A549 (cell line): ENCODE results near the gene CCDC54. TPM values are rescaled to one million over a fixed set of nuclear protein-coding genes. Genes with fewer than 3 reads are reported as not detected.

ENCODE experiments used
- ATAC-seq, 2 experiments: fragments of 200-7000 bp in 1 of 2; fragments of >200 bp in 1 of 2; cut with Nextera tagmentation in 1 of 2; cut with Tn5 transposase in 1 of 2; 3 replicates each; pipeline versions ENCODE4 v1.8.0 to v1.9.1; 2018 to 2020; ENCODE audit warnings: mild to moderate bottlenecking in 1 of 2, moderate library complexity in 1 of 2
- CTCF ChIA-PET: fragments of 300-600 bp; sonication (Branson Sonifier 250); formaldehyde crosslinking; extraction: SDS; loops from one replicate; lab custom pipeline; 2021; ENCODE audit warnings: antibody characterized with exemption, inconsistent platforms; lab: Yijun Ruan, JAX
- POLR2A ChIA-PET: fragments of 350-600 bp; formaldehyde crosslinking; extraction: SDS; loops from one replicate; lab custom pipeline; 2021; ENCODE audit warnings: antibody characterized with exemption, inconsistent platforms; lab: Yijun Ruan, JAX
- DNase-seq, 2 experiments: peaks; one replicate each; pipeline versions ENCODE4 v3.0.0 to v3.0.0-alpha.2; 2011 to 2016; ENCODE audit warnings: low read depth in 1 of 2, low spot score in 1 of 2
- FAIRE-seq: peaks from 2 replicates; lab custom pipeline; 2011; peaks lifted over from hg19 to GRCh38; lab: Jason Lieb, UNC
- H3K27ac ChIP-seq, 2 experiments: fragments of >200 bp; sonication (Bioruptor Twin); formaldehyde crosslinking; 3 replicates each; pipeline ENCODE4 v1.5.1; 2016 to 2017
- H3K4me1 ChIP-seq: fragments of >200 bp; sonication (Bioruptor Twin); formaldehyde crosslinking; 3 replicates; pipeline ENCODE4 v1.6.1; 2016
- H3K4me2 ChIP-seq: fragments of >200 bp; sonication (Bioruptor Twin); formaldehyde crosslinking; 3 replicates; pipeline ENCODE4 v1.6.1; 2016
- H3K4me3 ChIP-seq: fragments of >200 bp; sonication (Bioruptor Twin); formaldehyde crosslinking; 3 replicates; pipeline ENCODE4 v1.5.1; 2016
- H3K9me3 ChIP-seq: fragments of >200 bp; sonication (Bioruptor Twin); formaldehyde crosslinking; 3 replicates; pipeline ENCODE4 v1.6.1; 2016
- BHLHE40 ChIP-seq: IDR thresholded peaks from 2 replicates; pipeline ENCODE4 v1.6.1; 2012; ENCODE audit warnings: low read depth, low read length, inconsistent platforms
- CBX2 ChIP-seq: fragments of 200-600 bp; sonication (generic); IDR thresholded peaks from 2 replicates; pipeline ENCODE4 v1.6.1; 2016; ENCODE audit warnings: low read depth, mild to moderate bottlenecking, borderline replicate concordance
- CHD2 ChIP-seq: fragments of 150-350 bp; IDR thresholded peaks from 2 replicates; pipeline ENCODE4 v1.6.1; 2014; ENCODE audit warnings: low read length; ENCODE audit not compliant: partially characterized antibody
- ESRRA ChIP-seq: fragments of 150-350 bp; IDR thresholded peaks from 2 replicates; pipeline ENCODE4 v1.6.1; 2014; ENCODE audit warnings: mild to moderate bottlenecking, low read length, borderline replicate concordance
- FOSB ChIP-seq: fragments of 250-450 bp; sonication (Bioruptor Pico); IDR thresholded peaks from 2 replicates; pipeline ENCODE4 v1.5.0; 2020; ENCODE audit warnings: mild to moderate bottlenecking, moderate library complexity
- HDAC2 ChIP-seq: fragments of 200-600 bp; sonication (generic); IDR thresholded peaks from 2 replicates; pipeline ENCODE4 v1.6.1; 2016
- KDM5A ChIP-seq: fragments of 200-600 bp; sonication (generic); IDR thresholded peaks from 2 replicates; pipeline ENCODE4 v1.6.1; 2016; ENCODE audit warnings: antibody characterized with exemption, mild to moderate bottlenecking
- MYC ChIP-seq: IDR thresholded peaks from 2 replicates; pipeline ENCODE4 v1.6.1; 2012; ENCODE audit warnings: mild to moderate bottlenecking, inconsistent platforms, low read length, improper control_type of control experiment, borderline replicate concordance
- NFE2L2 ChIP-seq: fragments of 150-350 bp; conservative IDR thresholded peaks from 2 replicates; pipeline ENCODE4 v1.6.1; 2014; ENCODE audit warnings: low read length
- RAD21 ChIP-seq, 2 experiments: fragments of >200 bp in 1 of 2; sonication (Bioruptor Twin) in 1 of 2; formaldehyde crosslinking in 1 of 2; IDR thresholded peaks in 1 of 2; conservative IDR thresholded peaks in 1 of 2; 2 replicates in 1 of 2; 3 replicates in 1 of 2; pipeline ENCODE4 v1.6.1; 2012 to 2018; ENCODE audit warnings: inconsistent platforms in 1 of 2
- RFX5 ChIP-seq: fragments of 450-650 bp; IDR thresholded peaks from 2 replicates; pipeline ENCODE4 v1.7.1; 2014; ENCODE audit warnings: antibody characterized with exemption, mild to moderate bottlenecking, moderate library complexity
- SMC3 ChIP-seq: fragments of >200 bp; sonication (Bioruptor Twin); formaldehyde crosslinking; IDR thresholded peaks from 3 replicates; pipeline ENCODE4 v1.6.1; 2018; ENCODE audit warnings: inconsistent platforms
- TP53 ChIP-seq: fragments of 250-450 bp; sonication (Bioruptor Pico); IDR thresholded peaks from 2 replicates; pipeline ENCODE4 v1.5.0; 2021; ENCODE audit warnings: mild to moderate bottlenecking, moderate library complexity
- ZC3H11A ChIP-seq: fragments of 450-650 bp; IDR thresholded peaks from 2 replicates; pipeline ENCODE4 v1.6.1; 2014; ENCODE audit warnings: antibody characterized with exemption, mild to moderate bottlenecking
- ZNF302 ChIP-seq: fragments of 250-450 bp; sonication (Bioruptor Pico); IDR thresholded peaks from 2 replicates; pipeline ENCODE4 v1.9.0; 2021; ENCODE audit warnings: inconsistent platforms, mild to moderate bottlenecking, moderate library complexity
- WGBS: methylation state at CpG from one replicate; pipeline ENCODE4 v1.1.6; 2017; ENCODE audit errors: missing lambda C conversion rate; 5-methylcytosine and 5-hydroxymethylcytosine counted together
- polyA minus RNA-seq: library from RNA; depleted of rRNA, polyadenylated mRNA; stranded (reverse); fragments of >200 nt; gene quantifications from 2 replicates; pipeline ENCODE4 v1.2.3, GENCODE V29; 2011; rRNA and poly(A)+ RNA removed
- polyA plus RNA-seq, 4 experiments: library from polyadenylated mRNA; depleted of rRNA in 3 of 4; stranded (reverse); fragments of >200 nt; fragmentation: RNase III in 1 of 4; extraction: RNeasy Plus Mini Kit Qiagen cat#74134 plus additional on column Dnase treatment in 1 of 4; gene quantifications; 2 replicates in 3 of 4; 3 replicates in 1 of 4; pipeline ENCODE4 v1.2.3, GENCODE V29; 2011 to 2017
- TF ChIP-seq, protein P1 (sequence below): IDR thresholded peaks from 2 replicates; pipeline ENCODE4 v1.6.1; 2012
- TF ChIP-seq, protein P2 (sequence below): IDR thresholded peaks from 2 replicates; pipeline ENCODE4 v1.6.1; 2012; ENCODE audit warnings: low read depth, borderline replicate concordance
- TF ChIP-seq, protein P3 (sequence below): fragments of 250-450 bp; sonication (Bioruptor Pico); IDR thresholded peaks from 2 replicates; pipeline ENCODE4 v1.5.0; 2021; ENCODE audit warnings: mild to moderate bottlenecking, moderate library complexity, borderline replicate concordance
- TF ChIP-seq, protein P4 (sequence below): fragments of >200 bp; sonication (Bioruptor Twin); formaldehyde crosslinking; IDR thresholded peaks from 2 replicates; pipeline ENCODE4 v1.6.1; 2016
- TF ChIP-seq, protein P5 (sequence below): fragments of 200-600 bp; sonication (generic); IDR thresholded peaks from 2 replicates; pipeline ENCODE4 v1.6.1; 2016; ENCODE audit warnings: antibody characterized with exemption, mild to moderate bottlenecking, moderate library complexity
- TF ChIP-seq, protein P6 (sequence below): fragments of 250-450 bp; sonication (Bioruptor Pico); IDR thresholded peaks from 2 replicates; pipeline ENCODE4 v1.5.0; 2020; ENCODE audit warnings: low read depth, mild to moderate bottlenecking, moderate library complexity

CCDC54 gene
- polyA plus RNA-seq (2011; rRNA removed) (not detected in 2 replicates), polyA plus RNA-seq (2017; fragmentation: RNase III; extraction: RNeasy Plus Mini Kit Qiagen cat#74134 plus additional on column Dnase treatment) (not detected in 3 replicates), polyA minus RNA-seq (not detected in 2 replicates)
- polyA plus RNA-seq (2012; cell fraction: cytosol; rRNA removed): not detected in 2 replicates
- polyA plus RNA-seq (2012; cell fraction: nucleus; rRNA removed): not detected in 2 replicates

DNA sequence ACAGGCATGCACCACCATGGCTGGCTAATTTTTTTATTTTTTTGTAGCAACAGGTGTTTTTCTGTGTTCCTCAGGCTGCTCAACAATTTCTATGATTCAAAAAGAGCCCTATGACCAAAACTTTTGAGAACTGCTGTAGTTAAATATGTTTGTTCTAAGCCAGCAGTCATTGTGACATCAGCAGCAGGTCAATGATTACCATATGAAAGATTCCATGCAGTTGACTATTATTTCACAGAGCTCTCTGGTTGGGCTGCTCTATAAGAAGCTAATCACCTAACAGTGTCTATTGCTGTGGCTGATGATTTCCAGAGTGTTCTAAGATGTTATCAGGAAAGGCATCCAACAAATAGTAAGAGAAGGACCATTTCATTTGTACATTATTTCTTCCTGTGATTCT is at the start of gene CCDC54:
CCDC54 (plus strand) TSS at position 289 of the 400 bp plus-strand sequence. CDS start 149 bp downstream, outside the sequence.
- Histone ChIP-seq H3K4me2 (no peak within 1 kb of the TSS), H3K4me1 (no peaks in the 10 kb centered on the region), H3K27ac (no peak within 1 kb of the TSS), H3K4me3 (no peak within 1 kb of the TSS), H3K9me3 (no peaks in the 10 kb centered on the region)
- no peak for TF ChIP-seq HDAC2
- TF ChIP-seq, protein P1, sequence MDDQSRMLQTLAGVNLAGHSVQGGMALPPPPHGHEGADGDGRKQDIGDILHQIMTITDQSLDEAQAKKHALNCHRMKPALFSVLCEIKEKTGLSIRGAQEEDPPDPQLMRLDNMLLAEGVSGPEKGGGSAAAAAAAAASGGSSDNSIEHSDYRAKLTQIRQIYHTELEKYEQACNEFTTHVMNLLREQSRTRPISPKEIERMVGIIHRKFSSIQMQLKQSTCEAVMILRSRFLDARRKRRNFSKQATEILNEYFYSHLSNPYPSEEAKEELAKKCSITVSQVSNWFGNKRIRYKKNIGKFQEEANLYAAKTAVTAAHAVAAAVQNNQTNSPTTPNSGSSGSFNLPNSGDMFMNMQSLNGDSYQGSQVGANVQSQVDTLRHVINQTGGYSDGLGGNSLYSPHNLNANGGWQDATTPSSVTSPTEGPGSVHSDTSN: no peak
- no peak for TF ChIP-seq FOSB (CRISPR knock-in tag)
- no peak for TF ChIP-seq CBX2
- TF ChIP-seq, protein P2, sequence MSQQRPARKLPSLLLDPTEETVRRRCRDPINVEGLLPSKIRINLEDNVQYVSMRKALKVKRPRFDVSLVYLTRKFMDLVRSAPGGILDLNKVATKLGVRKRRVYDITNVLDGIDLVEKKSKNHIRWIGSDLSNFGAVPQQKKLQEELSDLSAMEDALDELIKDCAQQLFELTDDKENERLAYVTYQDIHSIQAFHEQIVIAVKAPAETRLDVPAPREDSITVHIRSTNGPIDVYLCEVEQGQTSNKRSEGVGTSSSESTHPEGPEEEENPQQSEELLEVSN: no peak
- TF ChIP-seq RFX5: no peak
- no peak for TF ChIP-seq NFE2L2
- TF ChIP-seq KDM5A: no peak
- TF ChIP-seq, protein P3, sequence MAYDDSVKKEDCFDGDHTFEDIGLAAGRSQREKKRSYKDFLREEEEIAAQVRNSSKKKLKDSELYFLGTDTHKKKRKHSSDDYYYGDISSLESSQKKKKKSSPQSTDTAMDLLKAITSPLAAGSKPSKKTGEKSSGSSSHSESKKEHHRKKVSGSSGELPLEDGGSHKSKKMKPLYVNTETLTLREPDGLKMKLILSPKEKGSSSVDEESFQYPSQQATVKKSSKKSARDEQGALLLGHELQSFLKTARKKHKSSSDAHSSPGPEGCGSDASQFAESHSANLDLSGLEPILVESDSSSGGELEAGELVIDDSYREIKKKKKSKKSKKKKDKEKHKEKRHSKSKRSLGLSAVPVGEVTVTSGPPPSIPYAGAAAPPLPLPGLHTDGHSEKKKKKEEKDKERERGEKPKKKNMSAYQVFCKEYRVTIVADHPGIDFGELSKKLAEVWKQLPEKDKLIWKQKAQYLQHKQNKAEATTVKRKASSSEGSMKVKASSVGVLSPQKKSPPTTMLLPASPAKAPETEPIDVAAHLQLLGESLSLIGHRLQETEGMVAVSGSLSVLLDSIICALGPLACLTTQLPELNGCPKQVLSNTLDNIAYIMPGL (CRISPR knock-in tag): no peak
- no peak for TF ChIP-seq ZC3H11A
- ChIA-PET POLR2A (no interaction called here), CTCF (no interaction called here)
- no peak for ATAC-seq
- peak in 1 of 2 experiments; percentile 9 for DNase-seq
- FAIRE-seq: no peak

DNA sequence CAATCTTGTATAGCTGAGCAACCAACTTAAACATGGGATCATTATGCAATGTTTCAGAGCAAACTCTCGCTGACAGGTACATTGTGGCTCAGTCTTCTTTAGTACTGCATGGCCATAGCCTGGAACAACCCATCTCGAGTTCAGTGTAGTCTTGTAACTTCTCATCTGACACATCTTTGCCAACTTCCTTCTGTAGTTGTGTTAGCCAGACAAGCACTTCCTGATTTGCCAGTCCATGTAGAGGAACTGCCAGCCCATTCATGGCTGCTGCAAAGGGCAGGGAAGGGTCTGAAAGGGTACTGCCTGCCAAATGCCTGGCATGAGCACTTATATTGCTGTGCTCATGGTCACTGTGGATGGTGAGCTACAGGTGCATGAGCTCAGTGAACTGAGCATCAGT is 49.2 kb upstream of the CCDC54 start:
- no peak overlapping the region for H3K4me2 ChIP-seq
- no peaks in the 10 kb centered on the region for H3K9me3 ChIP-seq
- DNase-seq (no peak), FAIRE-seq (no peak)
- CTCF ChIA-PET: no interaction called here
- no peak overlapping the region for H3K4me3 ChIP-seq
- TF ChIP-seq, protein P4, sequence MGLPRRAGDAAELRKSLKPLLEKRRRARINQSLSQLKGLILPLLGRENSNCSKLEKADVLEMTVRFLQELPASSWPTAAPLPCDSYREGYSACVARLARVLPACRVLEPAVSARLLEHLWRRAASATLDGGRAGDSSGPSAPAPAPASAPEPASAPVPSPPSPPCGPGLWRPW: no peak
- TF ChIP-seq SMC3 (no peak), CHD2 (no peak), KDM5A (no peak), RFX5 (no peak), BHLHE40 (no peak), ESRRA (no peak), RAD21 (conservative IDR thresholded peaks at IDR 0.05 in 1 of 2, IDR thresholded peaks at IDR 0.05 in 1 of 2) (no peak)
- TF ChIP-seq, all 56 proteins: peak for 0
- ATAC-seq: no peak
- Histone ChIP-seq H3K27ac (no peak overlapping the region), H3K4me1 (no peaks in the 10 kb centered on the region)
- WGBS: 5% methylated on average over 2 of the region's 2 CpGs
- POLR2A ChIA-PET: no interaction called here

DNA sequence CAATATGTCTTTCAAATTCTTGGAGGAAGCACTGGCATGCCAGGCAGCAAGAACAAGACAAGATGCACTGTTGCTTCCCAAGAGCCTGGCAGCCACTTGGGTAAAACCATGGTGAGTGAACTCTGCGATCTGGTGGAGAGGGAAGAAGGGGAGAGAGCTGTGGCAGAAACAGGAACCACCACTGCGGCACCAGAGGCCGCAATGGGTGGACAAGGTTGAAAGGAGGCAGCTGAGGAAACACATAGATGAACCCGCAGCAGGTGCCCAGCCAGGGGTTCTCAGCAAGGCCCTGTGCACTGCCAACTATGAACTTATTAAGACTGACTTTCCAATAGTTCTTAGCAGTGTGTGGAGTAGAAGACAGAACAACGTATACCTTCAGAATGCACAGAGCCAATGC is 48.2 kb upstream of the CCDC54 start:
- CTCF ChIA-PET: no interaction called here
- POLR2A ChIA-PET: no interaction called here
- Histone ChIP-seq H3K4me3 (no peak overlapping the region), H3K9me3 (no peaks in the 10 kb centered on the region), H3K27ac (no peak overlapping the region)
- ATAC-seq (no peak), DNase-seq (no peak), FAIRE-seq (no peak)
- 71% methylated on average over 5 of the region's 5 CpGs for WGBS
- no peak for TF ChIP-seq MYC
- TF ChIP-seq, protein P1: no peak
- TF ChIP-seq, protein P5, sequence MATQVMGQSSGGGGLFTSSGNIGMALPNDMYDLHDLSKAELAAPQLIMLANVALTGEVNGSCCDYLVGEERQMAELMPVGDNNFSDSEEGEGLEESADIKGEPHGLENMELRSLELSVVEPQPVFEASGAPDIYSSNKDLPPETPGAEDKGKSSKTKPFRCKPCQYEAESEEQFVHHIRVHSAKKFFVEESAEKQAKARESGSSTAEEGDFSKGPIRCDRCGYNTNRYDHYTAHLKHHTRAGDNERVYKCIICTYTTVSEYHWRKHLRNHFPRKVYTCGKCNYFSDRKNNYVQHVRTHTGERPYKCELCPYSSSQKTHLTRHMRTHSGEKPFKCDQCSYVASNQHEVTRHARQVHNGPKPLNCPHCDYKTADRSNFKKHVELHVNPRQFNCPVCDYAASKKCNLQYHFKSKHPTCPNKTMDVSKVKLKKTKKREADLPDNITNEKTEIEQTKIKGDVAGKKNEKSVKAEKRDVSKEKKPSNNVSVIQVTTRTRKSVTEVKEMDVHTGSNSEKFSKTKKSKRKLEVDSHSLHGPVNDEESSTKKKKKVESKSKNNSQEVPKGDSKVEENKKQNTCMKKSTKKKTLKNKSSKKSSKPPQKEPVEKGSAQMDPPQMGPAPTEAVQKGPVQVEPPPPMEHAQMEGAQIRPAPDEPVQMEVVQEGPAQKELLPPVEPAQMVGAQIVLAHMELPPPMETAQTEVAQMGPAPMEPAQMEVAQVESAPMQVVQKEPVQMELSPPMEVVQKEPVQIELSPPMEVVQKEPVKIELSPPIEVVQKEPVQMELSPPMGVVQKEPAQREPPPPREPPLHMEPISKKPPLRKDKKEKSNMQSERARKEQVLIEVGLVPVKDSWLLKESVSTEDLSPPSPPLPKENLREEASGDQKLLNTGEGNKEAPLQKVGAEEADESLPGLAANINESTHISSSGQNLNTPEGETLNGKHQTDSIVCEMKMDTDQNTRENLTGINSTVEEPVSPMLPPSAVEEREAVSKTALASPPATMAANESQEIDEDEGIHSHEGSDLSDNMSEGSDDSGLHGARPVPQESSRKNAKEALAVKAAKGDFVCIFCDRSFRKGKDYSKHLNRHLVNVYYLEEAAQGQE: no peak
- no peak for TF ChIP-seq RAD21 (conservative IDR thresholded peaks at IDR 0.05 in 1 of 2, IDR thresholded peaks at IDR 0.05 in 1 of 2)
- no peak for TF ChIP-seq TP53 (CRISPR knock-in tag)
- TF ChIP-seq, protein P6, sequence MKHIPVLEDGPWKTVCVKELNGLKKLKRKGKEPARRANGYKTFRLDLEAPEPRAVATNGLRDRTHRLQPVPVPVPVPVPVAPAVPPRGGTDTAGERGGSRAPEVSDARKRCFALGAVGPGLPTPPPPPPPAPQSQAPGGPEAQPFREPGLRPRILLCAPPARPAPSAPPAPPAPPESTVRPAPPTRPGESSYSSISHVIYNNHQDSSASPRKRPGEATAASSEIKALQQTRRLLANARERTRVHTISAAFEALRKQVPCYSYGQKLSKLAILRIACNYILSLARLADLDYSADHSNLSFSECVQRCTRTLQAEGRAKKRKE (CRISPR knock-in tag): no peak
- TF ChIP-seq SMC3: no peak
- TF ChIP-seq ZNF302 (CRISPR knock-in tag): no peak
- TF ChIP-seq, all 56 proteins: peak for 0
- Histone ChIP-seq H3K4me1 (no peaks in the 10 kb centered on the region), H3K4me2 (no peak overlapping the region)
